Muscle of back (tissue), 11 donors: ENCODE data around the gene ZNF385D. TPM values are rescaled to one million over a fixed set of nuclear protein-coding genes. Genes with fewer than 3 reads are reported as not detected.

ENCODE experiments used
- DNase-seq, 3 donors: peaks; one replicate each; pipeline versions ENCODE4 v3.0.0 to v3.0.0-alpha.2; 2013
- polyA plus RNA-seq, 10 donors: library from polyadenylated mRNA; unstranded; fragments of 120-200 nt; gene quantifications; one replicate each; pipeline ENCODE4 v1.2.1, GENCODE V29; 2013; ENCODE audit not compliant: insufficient read length in 10 of 10

ZNF385D gene
- polyA plus RNA-seq, 10 donors: 24.4 to 36.2 (median 27.6) TPM

GRCh38 chr3:21752749-21753347 lies 1.8 kb upstream of the ZNF385D start:
- DNase-seq: peak; percentile 47 to 71 (median 49)

- peak in 1 of 3 donors; percentile 38 for DNase-seq
These were observed 876 bp upstream of the ZNF385D start for GRCh38 chr3:21751886-21752285.

GRCh38 chr3:21750080-21750696 lies 822 bp downstream of the ZNF385D start:
- DNase-seq: peak; percentile 30 to 78 (median 42)

DNA sequence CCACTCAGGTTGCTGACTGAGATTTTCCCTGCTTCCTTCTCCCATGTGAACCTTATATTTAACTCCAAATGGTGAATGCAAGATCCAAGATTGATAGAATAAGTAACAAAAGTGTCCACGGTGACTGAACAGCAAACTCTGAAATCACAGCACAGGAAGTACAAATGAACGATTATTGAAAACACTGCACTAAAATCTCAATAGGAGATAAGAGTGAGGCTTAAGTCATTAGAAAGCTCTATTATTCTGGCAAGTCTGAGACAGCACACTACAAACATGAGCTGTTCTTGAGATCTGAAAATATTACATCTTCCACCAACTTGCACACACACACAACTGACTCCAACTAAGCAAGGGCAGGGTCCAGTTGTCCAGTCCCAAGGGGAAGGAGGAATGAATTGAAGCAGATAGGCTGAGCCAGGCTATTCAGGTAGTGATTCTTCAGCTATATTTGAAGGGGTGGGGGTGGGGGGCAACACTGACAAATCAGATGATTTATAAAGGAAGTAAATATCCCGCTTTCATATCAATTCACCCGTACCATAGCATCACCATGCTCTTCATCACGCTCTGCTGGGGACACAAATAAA lies 2.9 kb downstream of the ZNF385D start:
- DNase-seq: peak in 1 of 3 donors; percentile 37

DNA sequence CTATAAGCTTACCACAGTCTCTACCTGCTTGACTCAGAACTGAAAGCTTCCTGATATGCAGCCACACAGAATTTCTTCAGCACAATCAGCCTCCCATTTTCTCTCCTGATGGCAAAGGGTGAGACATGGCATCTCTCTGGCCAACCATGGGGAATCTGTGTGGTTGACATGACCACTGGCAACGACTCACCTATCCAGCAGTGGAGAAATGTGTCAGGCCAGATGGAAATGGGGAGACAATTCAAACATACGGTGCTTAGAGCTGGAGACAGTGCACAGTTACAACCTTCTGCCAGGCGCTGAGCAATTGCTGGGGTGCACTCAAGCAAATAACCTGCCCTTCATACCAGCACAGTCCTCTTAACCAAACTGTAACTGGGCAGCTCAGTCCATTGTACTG lies 3.6 kb downstream of the ZNF385D start:
- DNase-seq: no peak

DNA sequence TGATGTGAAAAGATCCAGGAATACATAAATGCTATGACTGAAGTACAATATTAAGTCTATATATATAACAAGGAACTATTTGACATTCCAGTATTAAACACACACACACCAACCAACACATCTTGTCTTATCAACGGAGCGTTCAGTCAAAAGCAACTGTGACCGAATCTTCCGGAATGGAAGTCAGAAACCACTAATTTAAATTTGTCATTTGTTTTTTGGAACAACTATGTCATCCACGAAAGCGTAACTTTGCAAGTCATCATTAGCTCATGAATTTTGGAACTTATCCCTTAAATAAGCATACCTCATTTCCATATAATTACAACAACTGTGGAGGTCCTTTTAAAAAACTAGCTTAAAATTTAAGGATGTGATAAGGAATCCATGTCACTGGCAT lies 5.0 kb downstream of the ZNF385D start:
- no peak for DNase-seq

DNA sequence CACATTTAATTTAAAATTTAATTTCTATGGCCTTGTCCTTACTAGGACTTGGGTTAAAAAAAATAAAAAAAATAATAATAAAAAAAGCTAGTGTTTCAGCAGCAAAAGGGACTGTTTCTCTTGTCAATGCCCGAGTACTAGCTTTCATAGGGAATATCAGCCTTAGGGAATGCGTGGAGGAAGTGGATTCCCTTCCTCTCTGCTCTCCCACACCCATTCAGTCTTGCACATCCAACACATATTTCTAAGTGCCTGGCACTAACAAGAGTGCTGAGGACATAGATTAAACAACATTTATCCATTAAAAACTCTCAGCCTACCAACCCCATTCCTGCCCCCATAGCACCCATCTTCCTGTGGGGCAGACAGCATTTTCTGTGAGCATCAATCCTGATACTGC lies 6.2 kb downstream of the ZNF385D start:
- DNase-seq: no peak

GRCh38 chr3:21738935-21739702 lies 11.9 kb downstream of the ZNF385D start:
- DNase-seq: no peak

DNA sequence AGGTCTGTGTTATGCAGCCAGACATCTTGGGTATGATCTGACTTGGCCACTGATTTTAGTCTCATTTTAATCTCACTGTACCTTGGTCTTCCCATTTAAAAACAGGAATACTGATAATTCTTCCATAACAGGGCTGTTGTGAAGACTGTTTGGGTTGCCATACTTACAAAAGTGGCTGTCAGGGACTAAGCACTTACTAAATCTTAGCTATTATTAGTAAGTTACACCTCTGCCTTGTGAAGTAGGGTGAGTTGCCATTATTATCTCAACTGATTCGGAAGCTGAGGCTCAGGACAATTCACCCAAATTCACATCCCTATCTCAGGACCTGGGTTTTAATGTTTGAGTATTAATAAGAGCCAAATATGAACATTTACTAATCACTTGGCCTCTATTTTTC lies 12.7 kb downstream of the ZNF385D start:
- no peak for DNase-seq

DNA sequence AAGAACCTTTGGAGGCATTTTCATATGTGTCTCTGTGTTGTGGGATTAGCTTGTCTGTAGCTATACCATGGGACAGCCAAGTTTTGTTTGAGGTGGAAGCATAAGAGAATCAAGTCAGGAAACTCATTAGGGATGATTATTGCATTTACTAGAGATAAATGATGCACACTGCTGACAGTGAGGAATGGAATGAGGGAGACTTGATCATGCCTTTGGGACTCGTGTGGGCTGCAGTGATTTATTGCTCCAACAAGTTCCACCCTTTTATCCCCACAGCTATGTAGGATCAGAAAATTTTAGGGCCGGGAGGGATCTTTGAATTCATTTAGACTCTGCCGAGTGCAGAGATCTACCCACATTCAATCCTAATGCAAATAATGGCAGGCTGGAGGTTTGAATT lies 16.3 kb downstream of the ZNF385D start:
- DNase-seq: peak in 1 of 3 donors; percentile 41

DNA sequence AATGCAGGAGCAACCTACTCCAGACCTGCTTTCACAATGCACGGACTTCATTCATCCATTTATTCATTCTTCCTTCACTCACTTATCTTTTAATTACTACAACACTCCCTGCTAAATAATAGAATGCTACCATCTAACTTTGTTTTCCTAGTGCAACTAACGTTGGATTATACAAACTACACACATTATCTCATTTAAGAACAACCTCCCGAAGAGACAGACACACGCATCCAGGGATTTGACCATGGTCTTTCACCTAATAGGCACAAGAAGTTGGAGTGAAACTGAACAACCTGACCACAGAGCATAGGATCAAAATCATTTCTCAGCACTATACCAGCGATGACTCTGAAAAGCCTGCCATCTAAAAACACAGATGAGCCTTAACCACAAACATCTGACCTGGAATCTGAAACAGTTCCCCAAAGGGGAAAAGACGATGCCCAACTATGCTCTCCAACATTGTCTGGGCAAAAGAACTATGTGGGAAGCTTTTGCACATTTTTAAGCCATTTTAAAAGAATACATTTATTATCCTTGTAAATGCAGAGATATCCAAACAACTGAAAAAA lies 21.0 kb downstream of the ZNF385D start:
- peak in 1 of 3 donors; percentile 44 for DNase-seq

- DNase-seq: no peak
These were observed 21.7 kb downstream of the ZNF385D start for GRCh38 chr3:21729331-21729730.

DNA sequence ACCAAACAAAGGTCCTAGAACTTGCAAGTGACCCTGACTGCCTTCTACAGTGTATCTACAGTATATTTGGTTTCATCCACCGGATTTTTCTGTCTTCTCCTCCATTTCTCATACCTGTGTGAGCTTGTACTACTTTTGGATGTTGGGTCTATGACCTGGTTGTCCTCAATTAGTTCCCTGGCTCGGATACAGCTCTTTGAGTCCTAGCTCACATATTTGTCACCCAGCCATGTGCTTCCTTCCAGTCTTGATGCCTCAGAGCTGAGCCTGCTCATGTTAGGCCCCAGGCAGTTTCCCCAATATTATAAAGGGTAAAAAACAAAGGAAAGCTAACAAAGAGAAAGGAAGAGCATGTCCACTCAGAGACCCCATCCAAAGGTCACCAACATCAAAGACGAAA lies 28.2 kb downstream of the ZNF385D start:
- no peak for DNase-seq

- no peak for DNase-seq
These were observed 28.7 kb downstream of the ZNF385D start for GRCh38 chr3:21722301-21722700.

- no peak for DNase-seq
These were observed 31.9 kb downstream of the ZNF385D start for GRCh38 chr3:21718943-21719591.

DNA sequence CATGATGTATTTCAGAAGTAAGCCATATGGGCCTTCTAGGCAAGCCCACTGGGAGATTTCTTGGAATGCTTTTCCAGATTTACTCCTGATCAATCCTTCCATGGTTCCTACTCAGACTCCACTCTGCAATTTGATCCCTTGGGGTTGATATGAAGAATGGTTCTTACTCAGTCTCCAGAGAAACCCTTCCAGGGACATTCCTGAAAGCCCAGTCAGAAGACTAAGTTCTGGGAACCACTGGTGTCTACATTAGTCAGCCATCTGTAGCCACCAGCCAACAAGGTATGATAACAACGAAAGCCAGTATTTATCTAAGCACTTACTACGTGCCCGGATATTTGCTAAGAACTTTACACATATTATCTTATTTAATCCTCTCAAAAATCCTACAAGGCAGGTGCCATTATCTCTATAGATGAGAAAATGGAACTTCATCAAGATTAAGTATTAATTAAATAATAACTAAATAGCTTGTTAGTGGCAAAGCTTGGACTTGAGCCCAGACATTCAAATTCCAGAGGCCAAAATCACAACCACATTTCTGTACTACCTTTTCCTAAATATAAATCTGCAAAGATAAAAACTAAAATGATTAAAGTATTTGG lies 32.7 kb downstream of the ZNF385D start:
- DNase-seq: peak in 1 of 3 donors; percentile 96

DNA sequence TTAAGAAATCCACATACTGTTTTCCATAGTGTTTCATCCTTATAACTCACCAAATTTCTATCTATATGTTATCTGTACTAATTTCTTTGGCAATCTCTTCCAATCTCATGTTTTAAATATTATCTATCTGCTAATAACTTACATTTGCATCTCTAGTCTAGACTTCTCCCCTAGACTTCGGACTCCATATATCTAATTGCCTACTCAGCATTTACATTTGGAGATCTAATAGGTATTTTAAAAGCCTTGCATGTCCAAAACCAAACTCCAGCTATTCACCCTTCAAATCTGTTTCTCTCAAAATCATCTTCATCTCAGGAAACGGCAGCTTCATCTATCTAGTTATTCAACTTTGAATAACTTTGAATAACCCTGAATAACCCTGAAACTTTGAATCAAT lies 35.3 kb downstream of the ZNF385D start:
- no peak for DNase-seq

GRCh38 chr3:21705769-21706168 lies 45.2 kb downstream of the ZNF385D start:
- peak in 2 of 3 donors; percentile 21 to 29 for DNase-seq

GRCh38 chr3:21704796-21705195 lies 46.2 kb downstream of the ZNF385D start:
- peak in 1 of 3 donors; percentile 23 for DNase-seq

DNA sequence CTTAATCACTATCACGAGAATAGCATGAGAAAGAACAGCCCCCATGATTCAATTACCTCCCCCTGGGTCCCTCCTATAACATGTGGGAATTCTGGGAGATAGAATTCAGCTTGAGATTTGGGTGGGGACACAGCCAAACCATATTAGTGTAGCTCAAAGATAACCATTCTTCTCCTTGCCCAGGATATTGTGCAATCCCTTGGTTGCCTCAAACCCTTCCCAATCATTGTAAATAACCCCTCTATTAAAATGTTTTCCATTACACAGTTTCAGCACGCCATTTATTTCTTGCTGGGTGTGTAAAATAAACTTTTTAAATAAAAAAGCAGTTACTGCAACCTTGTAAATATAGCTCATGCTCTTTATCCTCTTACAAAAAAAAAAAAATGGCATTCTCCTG lies 47.7 kb downstream of the ZNF385D start:
- no peak for DNase-seq

GRCh38 chr3:21697707-21698106 lies 53.3 kb downstream of the ZNF385D start:
- no peak for DNase-seq
